NAMALWA (cell line): ENCODE data around the gene PRPF8.
A peak's percentile ranks its signal among the peaks of the same experiment; 100 is the strongest.
"Not testable (repeated sequence)": the region's sequence is repeated elsewhere in the genome, so short reads cannot be mapped to it uniquely, and the experiment has no call there.

Experiments
- DNase-seq: peaks from one replicate; pipeline ENCODE4 v3.0.0-alpha.2; 2015; ENCODE audit warnings: low spot score

PRPF8 gene

DNA sequence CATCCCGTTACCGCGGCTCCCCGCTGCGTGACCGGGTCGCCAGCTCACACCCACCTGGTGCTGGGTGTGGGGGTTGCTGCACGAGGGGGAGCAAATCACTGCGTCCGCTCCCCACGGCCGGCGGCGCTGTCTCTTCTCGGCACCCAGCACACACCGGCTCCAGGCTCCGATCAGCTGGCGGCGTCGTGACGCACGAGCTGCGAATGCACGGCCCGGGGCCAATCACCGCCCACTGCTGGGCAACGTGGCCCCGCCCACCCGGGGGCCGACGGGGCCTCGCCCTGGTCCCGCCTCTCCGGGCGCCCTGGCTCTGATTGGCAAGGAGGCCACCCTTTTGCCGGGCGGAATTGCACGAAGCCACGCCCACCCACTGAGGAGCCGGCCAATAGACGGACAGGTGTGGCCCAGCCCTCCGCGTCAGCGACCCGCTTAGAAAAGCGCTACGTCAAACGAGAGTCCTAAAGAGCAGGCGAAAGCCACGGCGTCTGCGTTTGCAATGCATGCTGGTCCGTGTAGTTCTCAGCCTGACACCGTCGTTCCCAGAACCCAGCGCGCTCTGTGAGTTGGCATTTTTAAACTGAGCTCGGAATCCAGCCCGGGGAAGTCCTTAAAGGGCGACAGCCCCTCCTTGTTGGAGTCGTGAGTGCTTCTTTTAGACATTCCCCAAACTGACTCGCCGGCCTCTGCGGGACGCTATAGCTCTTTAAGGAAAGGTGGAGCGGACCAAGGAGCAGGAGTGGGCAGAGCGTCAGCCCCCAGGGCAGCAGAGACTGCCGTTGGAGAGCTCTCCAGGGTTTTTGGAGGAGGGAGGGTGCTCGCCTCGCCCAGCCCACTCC lies 31.6 kb upstream of the PRPF8 start:
- DNase-seq = peak; percentile 98

DNA sequence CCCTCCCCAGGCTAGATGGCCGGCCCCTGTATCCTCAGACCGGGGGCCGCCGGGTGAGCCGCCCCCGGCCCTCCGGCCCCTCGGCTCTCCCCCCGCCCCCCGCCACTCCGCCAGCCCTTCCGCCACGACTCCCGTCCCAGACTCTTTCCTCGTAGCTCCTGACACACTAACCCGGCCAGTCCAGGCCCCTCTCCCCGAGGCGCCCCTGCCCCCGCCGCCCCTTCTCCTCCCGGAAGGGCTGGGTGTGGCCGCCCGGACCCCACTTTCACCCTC lies 31.1 kb upstream of the PRPF8 start:
- DNase-seq = no peak

DNA sequence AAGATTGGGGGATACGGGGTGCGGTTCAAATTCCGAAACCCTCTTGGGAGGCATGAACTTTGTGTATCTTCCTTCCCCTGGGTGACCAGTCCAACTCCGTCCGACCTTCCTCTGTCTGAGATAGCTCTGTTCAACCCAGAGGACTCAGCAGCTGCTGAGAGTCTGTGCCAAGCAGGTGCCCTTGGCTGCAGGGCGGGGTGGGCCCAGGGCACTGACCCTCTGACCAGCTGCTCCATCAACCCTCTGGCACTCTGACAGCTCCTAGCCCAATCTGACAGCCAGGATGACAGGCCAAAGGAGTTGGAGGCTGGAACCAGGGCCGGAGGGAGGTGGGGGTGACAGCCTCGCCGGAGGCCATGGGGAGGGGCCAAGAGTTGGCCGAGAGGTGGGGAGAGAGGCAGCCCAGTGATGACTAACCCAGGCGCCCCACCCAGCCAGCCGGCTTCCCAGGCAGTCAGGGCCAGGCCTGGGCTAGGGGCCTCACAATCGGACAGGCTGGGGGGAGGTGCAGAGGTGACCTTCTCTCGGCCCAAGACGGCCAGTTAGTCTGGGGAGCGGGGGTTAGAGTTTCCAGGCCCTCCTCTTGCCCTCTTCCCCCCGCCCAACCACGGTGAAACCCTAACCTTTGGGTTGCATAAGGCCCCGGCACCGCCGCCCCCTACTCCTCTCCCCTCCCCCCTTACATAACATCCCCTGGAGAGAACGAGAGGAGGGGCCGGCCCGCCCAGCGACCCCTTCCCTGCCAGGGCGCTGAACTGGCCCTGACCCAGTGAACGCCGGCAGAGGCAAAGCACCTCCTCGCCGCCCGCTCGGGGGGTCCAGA lies 30.5 kb upstream of the PRPF8 start:
- DNase-seq = no peak

DNA sequence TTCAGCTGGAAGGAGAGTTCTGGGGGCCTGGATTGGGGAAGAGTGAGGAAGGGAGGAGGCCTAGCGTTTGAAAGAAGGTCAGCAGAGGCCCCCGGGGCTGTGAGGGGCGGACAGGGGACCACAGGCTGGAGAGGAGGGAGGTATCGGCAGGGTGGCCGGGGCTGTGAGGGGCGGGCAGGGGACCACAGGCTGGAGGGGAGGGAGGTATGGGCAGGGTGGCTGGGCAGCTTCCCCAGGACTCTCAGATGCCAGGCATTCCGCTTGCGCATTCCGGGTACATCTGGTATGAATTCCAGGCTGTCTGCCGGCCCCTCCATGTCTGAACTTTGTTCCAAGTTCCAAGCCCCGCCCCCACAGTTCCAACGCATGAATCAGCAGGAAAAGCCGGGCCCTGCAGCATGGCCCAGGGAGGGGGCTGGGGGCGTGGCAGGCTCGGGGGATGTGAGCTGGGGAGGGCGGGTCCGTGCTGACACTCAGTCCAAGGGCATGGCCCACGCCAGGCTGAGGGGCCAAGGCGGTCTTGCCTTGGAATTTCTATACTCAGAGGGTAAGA lies 29.8 kb upstream of the PRPF8 start:
- no peak for DNase-seq

DNA sequence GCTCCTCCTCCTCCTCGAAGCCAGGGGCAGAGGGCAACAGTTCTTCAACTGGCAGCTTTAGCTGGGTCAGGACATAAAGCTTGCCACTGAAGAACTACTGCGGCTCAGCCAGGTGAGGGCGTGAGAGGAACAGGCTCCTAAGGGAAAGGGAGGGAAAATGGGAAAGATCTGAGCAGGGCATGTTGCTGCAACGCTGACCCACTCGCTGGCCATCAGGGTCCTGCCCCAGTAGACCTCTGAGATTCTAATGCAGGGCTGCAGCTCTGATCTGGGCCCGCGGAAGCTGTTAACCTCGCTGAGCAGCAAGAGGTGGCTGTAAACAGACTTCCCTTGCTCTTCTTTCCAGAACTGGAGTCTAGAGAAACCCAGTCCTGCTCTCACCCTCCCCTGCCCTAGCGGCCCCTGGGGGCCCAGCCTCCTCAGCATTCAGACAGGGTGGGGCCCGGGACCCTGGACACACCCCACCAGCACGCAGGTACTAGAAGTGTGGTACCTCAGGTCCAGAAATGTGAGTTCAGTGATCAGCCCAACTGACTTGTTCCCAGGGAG lies 29.3 kb upstream of the PRPF8 start:
- no peak for DNase-seq

DNA sequence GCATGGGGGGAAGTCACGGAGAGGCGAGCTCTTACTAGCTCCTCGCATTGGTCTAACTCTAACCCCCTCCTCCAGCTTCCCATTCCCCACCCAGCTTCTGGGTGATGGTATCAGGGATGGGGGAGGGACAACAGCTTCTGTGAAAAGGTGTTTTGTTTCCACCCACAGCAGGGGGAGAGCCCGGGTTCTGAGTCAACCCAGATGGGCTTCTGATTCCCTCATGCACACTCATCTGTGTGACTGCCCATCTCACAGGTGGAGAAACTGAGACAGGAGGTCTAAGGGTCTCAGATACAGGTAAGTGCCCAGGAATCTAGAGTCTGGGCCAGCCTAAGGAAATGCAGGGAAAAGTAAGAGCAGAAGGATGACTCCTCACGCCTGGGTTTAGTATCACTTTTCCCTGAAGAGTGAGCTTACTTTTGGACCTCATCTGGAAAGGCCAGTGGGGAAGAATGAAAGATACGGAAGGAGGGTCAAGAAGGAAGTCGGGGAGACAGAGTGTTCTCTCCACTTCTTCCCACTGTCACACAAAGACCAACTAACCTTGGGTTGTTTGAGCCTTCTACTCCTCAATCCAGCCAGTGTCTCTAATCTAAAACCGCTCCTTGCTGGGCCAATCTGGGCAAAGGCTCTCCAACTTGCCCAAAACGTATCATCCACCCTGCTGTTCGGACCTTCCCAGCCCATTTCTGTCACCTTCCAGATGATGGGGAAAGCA lies 28.7 kb upstream of the PRPF8 start:
- DNase-seq = no peak

DNA sequence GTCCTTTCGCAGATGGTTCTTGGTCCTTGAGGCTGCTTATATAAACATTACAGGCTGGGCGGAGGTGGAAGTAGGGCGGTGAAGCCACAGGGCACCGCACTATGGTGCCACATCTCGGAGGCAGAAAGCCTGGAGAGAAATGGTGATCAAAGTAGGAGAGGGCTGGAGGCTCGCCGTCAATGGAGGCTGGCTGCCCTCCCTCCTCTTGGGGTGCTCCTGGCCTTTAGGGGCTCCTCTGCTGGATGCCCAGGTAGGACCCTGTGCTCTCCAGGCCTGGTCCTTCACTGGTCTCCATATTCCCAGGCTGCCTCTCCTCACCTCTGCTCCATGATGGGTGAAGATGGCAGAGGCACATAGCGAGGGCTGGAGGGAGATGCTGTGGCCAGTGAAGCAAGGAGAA lies 27.6 kb upstream of the PRPF8 start:
- no peak for DNase-seq

DNA sequence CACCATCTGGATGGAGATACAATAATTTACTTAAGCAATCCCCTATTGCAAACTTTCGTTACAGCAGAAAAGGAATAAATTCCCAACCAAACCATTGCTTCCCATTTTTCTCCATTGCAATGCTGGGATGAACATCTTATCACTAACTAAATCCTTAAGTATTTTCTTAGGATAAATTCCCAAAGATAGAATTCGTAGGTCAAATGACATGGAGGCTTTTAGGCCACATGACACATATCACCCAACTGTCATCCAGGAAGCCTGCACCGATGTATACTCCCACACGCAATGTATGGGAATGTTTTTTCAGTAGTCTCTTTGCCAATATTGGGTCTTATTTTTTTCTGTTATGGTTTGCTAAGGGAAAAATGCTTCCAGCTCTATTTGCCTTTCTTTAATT lies 27.1 kb upstream of the PRPF8 start:
- no peak for DNase-seq

DNA sequence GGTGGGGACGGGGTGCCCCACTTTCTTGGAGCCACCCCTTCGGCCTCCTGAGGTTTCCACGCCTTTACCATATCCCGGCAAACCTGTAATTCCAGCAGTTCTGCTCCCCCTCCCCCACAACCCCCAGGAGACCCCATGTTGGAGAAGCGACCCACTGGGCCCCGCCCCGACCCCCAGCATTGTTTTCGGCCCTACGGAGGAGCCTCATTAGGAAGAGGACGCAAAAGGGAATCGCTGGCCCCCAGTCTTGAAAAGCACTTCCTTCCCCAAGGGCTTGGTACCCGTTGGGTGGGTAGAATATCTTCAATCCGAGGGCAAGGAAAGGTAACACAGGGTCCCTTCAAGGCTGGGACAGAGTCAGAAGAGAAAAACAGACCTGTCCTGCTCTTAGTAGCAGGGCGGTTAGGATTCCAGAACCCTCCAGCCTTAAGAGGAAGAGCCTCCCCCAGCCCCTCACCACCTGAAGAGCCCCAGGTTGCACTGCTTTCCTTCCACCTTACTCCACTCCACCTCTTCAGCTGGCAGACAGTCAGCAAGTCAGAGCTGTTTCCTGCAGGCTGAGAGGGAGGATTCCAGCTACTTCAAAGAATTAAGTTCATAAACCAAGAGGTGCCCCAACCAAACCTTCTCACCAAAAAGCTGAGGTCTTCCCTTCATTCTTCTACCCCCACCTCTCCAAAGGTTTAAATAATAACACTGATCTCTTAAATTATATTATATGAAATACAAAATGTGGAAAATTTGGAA lies 26.3 kb upstream of the PRPF8 start:
- no peak for DNase-seq

DNA sequence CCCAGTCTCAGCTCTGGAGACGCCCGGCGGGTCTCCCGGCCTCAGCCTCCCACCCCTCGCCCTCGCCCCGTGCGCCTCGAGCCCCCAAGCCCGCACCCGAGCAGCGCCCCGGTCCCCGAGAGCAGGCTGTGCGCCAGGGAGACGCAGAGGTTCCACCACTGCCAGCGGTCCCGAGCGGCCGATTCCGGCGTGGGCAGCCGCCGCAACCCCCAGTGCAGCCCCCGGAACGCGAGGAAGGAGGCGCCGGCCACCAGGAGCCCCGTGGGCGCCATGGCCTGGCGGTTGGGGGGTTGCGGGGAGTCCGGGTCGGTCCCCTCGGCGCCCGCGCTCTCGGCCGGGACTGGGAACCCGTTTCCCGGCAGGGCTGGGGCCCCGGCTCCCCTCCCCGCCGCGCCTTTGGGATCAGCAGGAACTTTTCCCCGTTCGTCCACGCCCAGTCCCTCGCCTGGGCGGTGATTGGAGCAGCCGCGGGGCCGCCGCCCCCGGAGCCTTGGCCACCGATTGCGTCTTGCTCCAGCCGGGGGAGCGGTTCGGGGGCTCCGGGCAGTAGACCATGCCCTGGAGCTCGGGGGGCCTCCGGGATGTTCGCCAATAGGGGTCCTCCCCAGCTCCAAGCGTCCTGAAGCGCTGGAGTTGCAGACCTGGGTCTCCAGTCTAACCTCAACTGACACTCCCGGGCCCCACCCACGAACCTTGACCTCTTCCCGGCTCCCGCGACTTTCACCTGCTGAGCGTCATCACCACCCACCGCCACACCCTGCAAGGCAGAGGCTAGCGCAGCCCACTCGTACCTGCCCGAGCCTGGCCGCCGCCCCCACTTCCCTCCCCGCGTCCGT lies 25.5 kb upstream of the PRPF8 start, which contains the start of gene TLCD2:
Gene TLCD2, minus strand, starts transcription at position 407 of the 836 bp plus-strand sequence. Its CDS starts 135 bp downstream, at position 272.
- no peak for DNase-seq

DNA sequence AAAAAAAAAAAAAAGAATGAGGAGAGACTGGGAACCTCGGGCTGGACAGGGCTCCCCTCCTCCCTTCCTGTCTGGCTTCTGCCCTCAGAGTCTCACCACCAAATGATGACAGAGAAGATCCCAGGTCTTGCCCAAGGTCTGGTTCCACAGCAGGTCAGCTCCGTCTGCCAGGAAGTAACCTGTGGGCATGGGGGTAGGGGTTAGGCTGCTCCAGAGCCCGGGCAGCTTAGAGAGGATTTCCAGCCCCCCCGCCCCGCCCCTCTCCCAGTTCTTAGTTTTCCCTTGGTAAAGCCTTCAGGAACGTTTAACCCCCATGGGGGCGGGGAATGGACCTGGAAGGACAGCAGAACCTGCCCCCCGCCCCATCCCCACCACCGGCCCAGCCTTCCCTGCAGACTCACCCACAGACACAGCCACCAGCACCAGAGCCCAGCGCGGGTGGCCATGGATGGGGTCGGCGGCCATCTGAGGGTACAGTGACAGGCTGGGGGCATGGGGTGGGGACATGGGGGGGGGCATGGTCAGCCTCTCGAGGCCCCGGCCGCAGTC lies 24.8 kb upstream of the PRPF8 start:
- DNase-seq = no peak

DNA sequence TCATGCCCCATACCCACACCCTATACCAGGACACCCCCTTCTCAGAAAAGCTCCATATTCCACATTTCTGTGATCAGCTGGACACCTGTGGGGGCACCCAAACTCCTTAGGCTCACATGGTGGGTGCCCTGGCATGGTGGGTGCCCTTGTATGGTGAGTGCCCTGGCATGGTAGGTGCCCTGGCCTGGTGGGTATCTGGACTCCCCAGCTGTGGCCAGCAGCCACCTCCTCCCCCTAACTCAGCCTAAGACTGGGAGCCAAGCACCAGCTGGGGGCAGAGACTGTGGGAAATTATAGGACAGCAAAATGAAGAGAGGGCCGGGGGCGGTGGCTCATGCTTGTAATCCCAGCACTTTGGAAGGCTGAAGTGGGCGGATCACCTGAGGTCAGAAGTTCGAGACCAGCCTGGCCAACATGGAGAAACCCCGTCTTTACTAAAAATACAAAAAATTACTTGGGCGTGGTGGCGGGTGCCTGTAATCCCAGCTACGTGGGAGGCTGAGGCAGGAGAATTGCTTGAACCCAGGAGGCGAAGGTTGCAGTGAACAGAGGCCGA lies 24.2 kb upstream of the PRPF8 start:
- not testable (repeated sequence) for DNase-seq

DNA sequence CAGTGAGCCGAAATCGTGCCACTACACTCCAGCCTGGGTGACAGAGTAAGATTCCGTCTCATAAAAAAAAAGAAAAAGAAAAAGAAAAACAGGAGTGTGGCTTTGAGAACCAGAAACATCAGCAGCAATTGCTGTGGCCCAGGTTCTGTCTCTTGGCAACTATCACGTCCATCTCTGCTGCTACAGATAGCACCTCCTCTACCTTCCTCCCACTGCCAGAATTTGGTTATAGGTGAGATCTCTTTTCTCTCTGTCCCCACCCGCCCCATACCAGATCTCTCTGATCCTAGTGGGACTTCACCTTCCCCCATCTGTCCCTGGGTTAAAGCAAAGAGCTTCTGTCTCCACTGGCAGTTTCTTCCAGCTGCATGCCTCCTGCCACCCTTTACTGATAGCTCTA lies 22.4 kb upstream of the PRPF8 start:
- no peak for DNase-seq

DNA sequence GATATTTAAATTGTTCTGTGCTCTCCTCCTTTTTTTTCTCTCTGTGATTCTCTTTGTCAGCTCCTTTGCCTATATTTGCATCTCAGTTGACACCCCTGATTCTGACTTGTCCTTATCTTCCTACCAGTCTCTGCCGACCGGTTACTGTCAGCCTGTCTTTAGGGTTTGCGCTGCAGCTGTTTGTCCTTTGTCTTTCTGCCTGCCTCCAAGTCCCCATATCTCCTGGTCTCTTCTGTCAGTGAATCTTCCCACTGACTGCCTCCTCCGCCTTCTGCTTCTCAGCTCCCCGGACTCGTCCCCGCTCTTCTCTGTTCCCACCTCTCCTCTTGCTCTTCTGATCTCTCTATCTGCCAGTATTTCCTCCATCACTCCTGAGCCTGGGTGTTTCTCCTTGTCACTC lies 20.3 kb upstream of the PRPF8 start:
- DNase-seq = no peak

DNA sequence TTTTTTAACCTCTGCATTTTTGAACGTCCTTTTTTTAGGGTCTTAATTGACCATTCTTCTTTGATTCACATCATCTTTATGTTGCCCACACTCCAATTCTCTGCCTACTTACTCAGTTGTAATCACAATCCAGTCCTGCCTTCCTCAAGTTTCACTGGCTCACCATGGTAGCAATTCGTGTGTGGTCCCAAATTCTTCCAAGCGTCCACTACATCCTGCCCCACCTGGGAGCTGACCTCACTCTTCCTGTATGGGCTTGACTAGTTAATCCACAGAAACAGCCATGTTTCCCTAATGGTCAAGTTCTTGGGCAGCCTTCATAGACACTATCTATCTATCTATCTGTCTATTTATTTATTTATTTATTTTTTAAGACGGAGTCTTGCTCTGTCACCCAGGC lies 18.4 kb upstream of the PRPF8 start:
- no peak for DNase-seq

DNA sequence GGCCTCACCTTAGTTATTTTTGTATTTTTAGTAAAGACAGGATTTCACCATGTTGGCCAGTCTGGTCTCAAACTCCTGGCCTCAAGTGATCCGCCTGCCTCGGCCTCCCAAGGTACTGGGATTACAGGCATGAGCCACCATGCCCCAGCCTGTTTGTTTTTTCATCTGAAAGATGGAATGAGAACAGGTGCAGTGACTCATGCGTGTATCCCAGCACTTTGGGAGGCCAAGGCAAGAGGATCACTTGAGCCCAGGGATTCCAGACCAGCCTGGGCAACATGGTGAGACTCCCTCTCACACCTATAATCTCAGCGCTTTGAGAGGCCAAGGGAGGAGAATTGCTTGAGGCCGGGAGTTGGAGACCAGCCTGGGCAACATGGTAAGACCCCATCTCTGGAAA lies 15.2 kb upstream of the PRPF8 start:
- not testable (repeated sequence) for DNase-seq

DNA sequence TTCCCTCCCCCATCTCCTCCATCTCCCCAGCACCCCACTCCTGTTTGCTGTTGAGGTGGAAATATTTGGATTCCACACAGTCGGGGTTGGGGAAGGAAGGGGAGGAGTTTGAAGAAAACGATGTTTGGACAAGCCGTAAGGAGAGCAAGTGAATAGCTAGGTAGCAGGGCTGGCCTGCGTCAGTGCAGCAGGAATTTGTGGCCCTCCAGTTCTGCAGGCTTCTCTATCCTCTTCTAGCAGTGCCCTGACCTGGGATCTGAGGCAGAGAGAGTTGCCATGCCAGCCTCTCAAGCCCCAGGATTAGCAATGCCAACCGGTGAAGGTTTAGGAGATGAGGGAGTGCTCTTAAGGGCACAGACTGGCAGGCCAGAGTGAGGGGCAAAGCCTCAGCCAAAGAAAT lies 13.0 kb upstream of the PRPF8 start:
- DNase-seq = no peak

DNA sequence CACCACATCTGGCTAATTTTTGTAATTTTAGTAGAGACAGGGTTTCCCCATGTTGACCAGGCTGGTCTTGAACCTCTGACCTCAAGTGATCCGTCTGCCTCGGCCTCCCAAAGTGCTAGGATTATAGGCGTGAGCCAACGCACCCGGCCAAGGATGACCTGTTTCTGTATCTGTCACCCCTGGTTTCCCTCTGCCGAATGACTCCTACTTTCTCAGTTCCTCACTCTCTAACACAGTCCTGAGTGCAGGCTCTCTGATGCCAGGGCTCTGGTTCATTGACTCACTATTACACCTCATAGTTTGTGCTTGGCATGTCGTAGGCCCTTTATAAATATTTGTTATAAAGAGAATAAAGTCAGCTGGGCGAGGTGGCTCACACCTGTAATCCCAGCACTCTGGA lies 10.7 kb upstream of the PRPF8 start:
- DNase-seq = no peak

DNA sequence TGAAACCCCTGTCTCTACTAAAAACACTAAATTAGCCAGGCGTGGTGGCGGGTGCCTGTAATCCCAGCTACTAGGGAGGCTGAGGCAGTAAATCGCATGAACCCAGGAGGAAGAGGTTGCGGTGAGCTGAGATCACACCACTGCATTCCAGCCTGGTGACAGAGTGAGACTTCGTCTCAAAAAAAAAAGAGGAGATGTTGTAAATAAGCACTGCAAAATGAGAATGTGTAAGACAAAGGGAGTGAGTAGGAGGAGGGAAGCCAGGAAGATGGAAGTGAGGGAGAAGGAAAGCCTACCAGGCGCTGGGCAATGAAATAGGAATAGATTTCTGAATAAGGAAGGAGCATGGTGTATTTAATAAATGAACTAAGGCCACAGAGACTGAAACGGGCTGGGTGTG lies 8.7 kb upstream of the PRPF8 start:
- no peak for DNase-seq
